ENCODE results near the gene FAM240B. TPM values are rescaled to one million over a fixed set of nuclear protein-coding genes. Genes with fewer than 3 reads are reported as not detected.

Gene FAM240B
- total RNA-seq, 2 donors from 2014 or later, result not detected

GRCh38 chr9:38694676-38695075 is 25.3 kb downstream of the FAM240B start:
- Mint-ChIP-seq H3K27me3 (ENCODE audit: insufficient read depth) (peaks cover 3% of the 10 kb centered on the region), H3K4me3 (no peak overlapping the region), H3K4me1 (peaks cover 18% of the 10 kb centered on the region)

GRCh38 chr9:38692707-38693106 is 27.2 kb downstream of the FAM240B start:
- H3K9me3 Mint-ChIP-seq, result no peaks in the 10 kb centered on the region
- Histone ChIP-seq H3K27ac (ENCODE audit: low read depth, low read length) (no peak overlapping the region), H3K36me3 (ENCODE audit: control insufficient read depth, insufficient read depth, low read length) (no peaks in the 10 kb centered on the region), H3K9me3 (ENCODE audit: control insufficient read depth, low read length) (no peaks in the 10 kb centered on the region), H3K4me1 (ENCODE audit: control insufficient read depth, insufficient read depth, low read length) (peaks cover 9% of the 10 kb centered on the region), H3K27me3 (ENCODE audit: control insufficient read depth, insufficient read depth, low read length, poor library complexity, severe bottlenecking) (no peaks in the 10 kb centered on the region), H3K9ac (ENCODE audit: extremely low read depth, low read length, poor library complexity, severe bottlenecking) (no peak overlapping the region), H3K4me3 (ENCODE audit: low read length) (no peak overlapping the region)
- no peak overlapping the region for H3K4me3 Mint-ChIP-seq
- WGBS, 2 experiments (ENCODE audit: insufficient coverage in 1 of 2, insufficient read length in 1 of 2), result 76 to 94% methylated on average over 2 to 4 of the region's 4 CpGs
- no peaks in the 10 kb centered on the region for H3K36me3 Mint-ChIP-seq (ENCODE audit: low read depth)
- H3K27ac Mint-ChIP-seq, result no peak overlapping the region
- DNase-seq, result no peak
- peaks cover 3% of the 10 kb centered on the region for H3K27me3 Mint-ChIP-seq (ENCODE audit: insufficient read depth)
- peaks cover 26% of the 10 kb centered on the region for H3K4me1 Mint-ChIP-seq
- no peak for TF ChIP-seq CTCF (conservative IDR thresholded peaks at IDR 0.05)

More at GRCh38 chr9:38694676-38695075, 25.3 kb downstream of the FAM240B start:
- Mint-ChIP-seq H3K27ac (no peak overlapping the region), H3K36me3 (ENCODE audit: low read depth) (no peaks in the 10 kb centered on the region), H3K9me3 (no peaks in the 10 kb centered on the region)
- Histone ChIP-seq H3K36me3 (ENCODE audit: control insufficient read depth, insufficient read depth, low read length) (no peaks in the 10 kb centered on the region), H3K4me1 (ENCODE audit: control insufficient read depth, insufficient read depth, low read length) (peaks cover 9% of the 10 kb centered on the region), H3K27ac (ENCODE audit: low read depth, low read length) (no peak overlapping the region), H3K4me3 (ENCODE audit: low read length) (no peak overlapping the region), H3K9ac (ENCODE audit: extremely low read depth, low read length, poor library complexity, severe bottlenecking) (no peak overlapping the region), H3K9me3 (ENCODE audit: control insufficient read depth, low read length) (no peaks in the 10 kb centered on the region), H3K27me3 (ENCODE audit: control insufficient read depth, insufficient read depth, low read length, poor library complexity, severe bottlenecking) (no peaks in the 10 kb centered on the region)
- no peak for TF ChIP-seq CTCF (conservative IDR thresholded peaks at IDR 0.05)
- DNase-seq, result no peak
- 89 to 95% methylated on average over 10 of the region's 10 CpGs for WGBS, 2 experiments (ENCODE audit: insufficient coverage in 1 of 2, insufficient read length in 1 of 2)

- H3K27ac ChIP-seq (ENCODE audit: low read depth, low read length), result no peak overlapping the region
- no peak overlapping the region for H3K4me3 Mint-ChIP-seq
- WGBS, 2 experiments (ENCODE audit: insufficient coverage in 1 of 2, insufficient read length in 1 of 2), result 43 to 55% methylated on average over 3 of the region's 3 CpGs
- no peaks in the 10 kb centered on the region for H3K36me3 ChIP-seq (ENCODE audit: control insufficient read depth, insufficient read depth, low read length)
- H3K36me3 Mint-ChIP-seq (ENCODE audit: low read depth), result no peaks in the 10 kb centered on the region
- H3K27me3 ChIP-seq (ENCODE audit: control insufficient read depth, insufficient read depth, low read length, poor library complexity, severe bottlenecking), result no peaks in the 10 kb centered on the region
- no peak for TF ChIP-seq CTCF (conservative IDR thresholded peaks at IDR 0.05)
- H3K27ac Mint-ChIP-seq, result peak overlapping the region; percentile 14
- peak; percentile 65 for DNase-seq
- peaks cover 3% of the 10 kb centered on the region for H3K27me3 Mint-ChIP-seq (ENCODE audit: insufficient read depth)
- no peak overlapping the region for H3K9ac ChIP-seq (ENCODE audit: extremely low read depth, low read length, poor library complexity, severe bottlenecking)
- H3K4me3 ChIP-seq (ENCODE audit: low read length), result no peak overlapping the region
- H3K9me3 Mint-ChIP-seq, result no peaks in the 10 kb centered on the region
- H3K9me3 ChIP-seq (ENCODE audit: control insufficient read depth, low read length), result no peaks in the 10 kb centered on the region
- peaks cover 9% of the 10 kb centered on the region for H3K4me1 ChIP-seq (ENCODE audit: control insufficient read depth, insufficient read depth, low read length)
- peaks cover 46% of the 10 kb centered on the region for H3K4me1 Mint-ChIP-seq
Observed at GRCh38 chr9:38690574-38690973, 29.4 kb downstream of the FAM240B start.
